NOMO-1 treated with dmso at 0.1 percent for 144 hours (cell line): ENCODE results near the gene COQ10A.
A peak's percentile ranks its signal among the peaks of the same experiment; 100 is the strongest.

Source experiments
- DNase-seq: peaks from one replicate; lab custom pipeline; 2025; ENCODE audit not compliant: unreplicated experiment; lab: John Stamatoyannopoulos, UW

The COQ10A gene

DNA sequence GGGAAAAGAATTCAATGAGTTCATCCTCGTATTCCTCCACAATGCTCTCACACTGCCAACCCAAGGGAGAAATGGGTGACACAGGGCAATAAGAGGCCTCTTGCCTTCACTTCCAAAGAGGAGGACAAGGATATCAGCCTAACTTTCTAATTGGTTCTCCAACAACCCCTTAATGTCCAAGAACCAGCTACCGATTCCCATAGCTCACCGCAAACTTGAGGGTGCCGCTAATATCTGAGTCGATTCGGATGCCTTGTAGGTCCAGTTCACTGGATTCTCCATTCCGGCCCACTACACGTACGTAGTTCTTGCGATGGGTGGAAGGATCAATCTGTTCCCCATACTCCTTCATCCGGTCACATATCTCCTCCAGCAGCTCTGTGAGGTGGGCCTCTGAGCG, 44.3 kb downstream of the COQ10A start:
- DNase-seq: no peak

DNA sequence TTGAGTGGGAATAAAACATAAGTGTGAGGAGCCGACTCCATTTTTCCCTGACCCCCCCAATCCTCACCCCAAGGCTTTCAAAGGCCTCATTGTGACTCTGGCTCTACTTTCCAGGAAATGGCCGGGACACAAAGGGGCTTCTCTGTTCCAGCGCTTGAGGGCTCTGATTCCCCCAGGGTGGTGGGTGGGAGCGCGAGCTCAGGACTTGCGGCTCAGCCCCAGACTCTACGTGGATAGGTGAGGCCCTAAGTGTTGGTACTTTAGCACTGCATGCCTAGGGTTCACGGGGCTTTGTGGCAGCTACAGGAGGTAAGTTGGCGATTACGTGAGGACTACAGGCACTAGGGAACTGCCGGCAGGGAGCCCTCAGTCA, 48.5 kb downstream of the COQ10A start:
- DNase-seq: no peak

DNA sequence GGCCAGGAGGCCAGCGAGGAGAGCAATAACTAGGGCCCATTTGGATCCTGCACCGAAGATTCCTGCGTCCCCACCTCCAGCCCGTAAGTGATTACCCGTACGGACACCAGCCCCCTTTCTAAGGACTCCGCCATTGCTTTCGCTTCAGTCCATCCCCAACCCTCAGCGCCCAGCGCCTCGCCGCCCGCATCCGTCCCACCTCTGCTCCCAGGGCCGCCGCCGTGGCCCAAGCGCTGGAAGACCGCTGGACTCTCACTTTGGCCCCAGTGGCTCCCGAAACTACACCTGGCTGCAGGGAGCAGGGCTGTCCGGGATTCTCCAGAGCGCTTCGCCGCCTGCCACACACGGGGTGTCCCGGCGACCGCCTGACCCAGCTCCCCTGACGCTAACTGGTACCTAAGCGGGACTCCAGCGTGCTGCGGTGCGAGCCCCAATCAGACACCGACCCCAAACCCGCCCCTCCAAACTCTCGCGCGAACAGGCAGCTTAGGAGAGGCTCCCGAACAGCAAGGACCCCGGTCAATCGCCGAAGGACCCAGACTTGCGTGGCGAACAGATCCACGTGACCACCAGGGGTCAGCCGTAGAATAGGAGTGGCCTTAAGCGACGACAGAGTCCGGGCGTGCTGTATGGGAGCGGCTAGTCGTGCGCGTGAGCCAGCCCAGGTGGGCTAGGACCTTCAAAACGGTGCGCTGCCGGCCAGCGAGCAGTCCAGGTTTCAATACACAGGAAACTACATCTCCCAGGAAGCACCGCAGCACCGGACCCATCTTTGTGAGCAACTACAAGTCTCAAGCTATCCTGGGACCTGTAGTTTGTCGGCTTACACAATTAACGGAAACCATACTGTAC, 49.1 kb downstream of the COQ10A start, which contains the start of gene CNPY2:
Gene CNPY2, minus strand, starts transcription at position 367 of the 852 bp plus-strand sequence. CDS start 771 bp downstream, outside the sequence.
- peak; percentile 93 for DNase-seq

DNA sequence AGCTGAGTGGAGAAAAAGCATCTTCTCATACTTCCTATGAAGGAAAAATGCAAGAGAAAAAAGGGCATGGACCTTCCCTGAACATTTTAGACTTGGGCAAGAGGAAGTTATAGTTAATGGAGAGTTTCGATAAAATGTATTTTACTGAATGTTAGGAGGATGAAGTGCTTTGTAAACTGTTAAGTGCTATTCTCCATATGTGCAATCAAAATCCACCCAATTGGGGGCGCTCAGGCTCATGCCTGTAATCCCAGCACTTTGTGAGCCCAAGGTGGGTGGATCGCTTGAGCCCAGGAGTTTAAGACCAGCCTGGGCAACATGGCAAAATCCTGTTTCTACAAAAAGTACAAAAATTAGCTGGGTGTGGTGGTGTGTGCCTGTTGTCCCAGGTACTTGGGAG, 50.9 kb downstream of the COQ10A start:
- no peak for DNase-seq
